GM12878 (cell line): ENCODE results near the gene FAM24B. TPM values are rescaled to one million over a fixed set of nuclear protein-coding genes. Genes with fewer than 3 reads are reported as not detected.

Source experiments
- ATAC-seq: fragments of 200-7000 bp; cut with Tn5 transposase; 3 replicates; pipeline ENCODE4 v1.9.1; 2020; ENCODE audit warnings: mild to moderate bottlenecking, moderate library complexity
- BruUV-seq: library from RNA; stranded (reverse); fragments of 400-500 nt; replicated peaks from 2 replicates; lab custom pipeline; 2021; lab: Mats Ljungman, UMichigan
- CTCF ChIA-PET: fragments of 300-600 bp; sonication (Branson Sonifier 250); formaldehyde crosslinking; extraction: SDS; loops from one replicate; lab custom pipeline; 2021; ENCODE audit warnings: inconsistent platforms; lab: Yijun Ruan, JAX
- POLR2A ChIA-PET: fragments of 350-600 bp; formaldehyde crosslinking; extraction: SDS; loops from one replicate; lab custom pipeline; 2021; ENCODE audit warnings: inconsistent platforms; lab: Charles Lee
- RAD21 ChIA-PET: fragments of 300-600 bp; sonication (Branson Sonifier 250); formaldehyde crosslinking; loops from one replicate; lab custom pipeline; 2023; ENCODE audit warnings: antibody characterized with exemption; ENCODE audit not compliant: unreplicated experiment; lab: Charles Lee
- SMC1A ChIA-PET: fragments of 300-600 bp; sonication (Branson Sonifier 250); formaldehyde crosslinking; loops from one replicate; lab custom pipeline; 2023; ENCODE audit not compliant: unreplicated experiment, uncharacterized antibody; lab: Charles Lee
- DNase-seq: peaks from one replicate; pipeline ENCODE4 v3.0.0-alpha.2; 2011; ENCODE audit warnings: low read depth, low spot score
- FAIRE-seq: peaks from 3 replicates; lab custom pipeline; 2011; peaks lifted over from hg19 to GRCh38; lab: Jason Lieb, UNC
- H2AFZ ChIP-seq: 2 replicates; pipeline ENCODE4 v1.6.0; 2011; ENCODE audit warnings: low read depth, low read length, control low read depth; ENCODE audit not compliant: control insufficient read depth
- H3K27ac ChIP-seq: 2 replicates; pipeline ENCODE4 v1.5.1; 2011; ENCODE audit warnings: control low read depth; ENCODE audit not compliant: control insufficient read depth, insufficient read depth
- H3K27me3 ChIP-seq, 2 experiments: replicated peaks in 1 of 2; 2 replicates each; pipeline versions ENCODE4 v1.6.0 to v1.6.1; 2011; ENCODE audit warnings: low read length in 1 of 2; ENCODE audit not compliant: control insufficient read depth in 2 of 2, insufficient read depth in 2 of 2
- H3K36me3 ChIP-seq, 2 experiments: 2 replicates each; pipeline ENCODE4 v1.5.1; 2011; ENCODE audit warnings: low read length in 1 of 2; ENCODE audit not compliant: control insufficient read depth in 2 of 2, insufficient read depth in 2 of 2
- H3K4me1 ChIP-seq: 2 replicates; pipeline ENCODE4 v1.6.1; 2011; ENCODE audit warnings: mild to moderate bottlenecking, low read length, moderate library complexity, mixed read lengths; ENCODE audit not compliant: control insufficient read depth, insufficient read depth
- H3K4me2 ChIP-seq: 2 replicates; pipeline ENCODE4 v1.6.0; 2011; ENCODE audit warnings: control low read depth; ENCODE audit not compliant: control insufficient read depth, insufficient read depth
- H3K4me3 ChIP-seq: fragments of 200-600 bp; sonication (generic); 2 replicates; pipeline ENCODE4 v1.5.1; 2016
- H3K79me2 ChIP-seq: 2 replicates; pipeline ENCODE4 v1.6.0; 2011; ENCODE audit warnings: low read length; ENCODE audit not compliant: control insufficient read depth, insufficient read depth
- H3K9ac ChIP-seq: 2 replicates; pipeline ENCODE4 v1.8.0; 2011; ENCODE audit warnings: low read length, control low read depth, mixed read lengths; ENCODE audit not compliant: control insufficient read depth, insufficient read depth
- H3K9me3 ChIP-seq: replicated peaks from 3 replicates; pipeline ENCODE4 v1.5.1; 2011; ENCODE audit warnings: mild to moderate bottlenecking, low read length; ENCODE audit not compliant: control insufficient read depth, insufficient read depth
- H4K20me1 ChIP-seq: 2 replicates; pipeline ENCODE4 v1.6.0; 2011; ENCODE audit not compliant: control insufficient read depth, insufficient read depth
- CREB1 ChIP-seq: IDR thresholded peaks from 2 replicates; pipeline ENCODE4 v1.6.1; 2012; ENCODE audit warnings: low read depth, mild to moderate bottlenecking, inconsistent platforms
- FOXK2 ChIP-seq: fragments of 450-650 bp; IDR thresholded peaks from 2 replicates; pipeline ENCODE4 v1.6.1; 2017; ENCODE audit warnings: mild to moderate bottlenecking, moderate library complexity
- IKZF1 ChIP-seq: fragments of 450-650 bp; conservative IDR thresholded peaks from 2 replicates; pipeline ENCODE4 v1.6.1; 2017; ENCODE audit warnings: antibody characterized with exemption, mild to moderate bottlenecking
- IRF4 ChIP-seq: IDR thresholded peaks from 2 replicates; pipeline ENCODE4 v1.6.1; 2011; ENCODE audit warnings: low read depth, low read length
- JUND ChIP-seq: IDR thresholded peaks from 2 replicates; pipeline ENCODE4 v1.6.1; 2012; ENCODE audit warnings: low read depth, mild to moderate bottlenecking, low read length, improper control_type of control experiment, moderate library complexity
- MLLT1 ChIP-seq: fragments of 450-650 bp; IDR thresholded peaks from 2 replicates; pipeline ENCODE4 v1.6.1; 2016; ENCODE audit warnings: mild to moderate bottlenecking
- NFIC ChIP-seq: IDR thresholded peaks from 2 replicates; pipeline ENCODE4 v1.6.1; 2012; ENCODE audit warnings: low read depth, mild to moderate bottlenecking, inconsistent platforms, low read length, moderate library complexity
- PBX3 ChIP-seq: IDR thresholded peaks from 2 replicates; pipeline ENCODE4 v1.6.1; 2011; ENCODE audit warnings: mild to moderate bottlenecking, low read depth, low read length, moderate library complexity; ENCODE audit not compliant: insufficient replicate concordance
- RAD51 ChIP-seq: fragments of 450-650 bp; IDR thresholded peaks from 2 replicates; pipeline ENCODE4 v1.6.1; 2016; ENCODE audit warnings: moderate library complexity, mild to moderate bottlenecking, inconsistent platforms
- RUNX3 ChIP-seq: IDR thresholded peaks from 2 replicates; pipeline ENCODE4 v1.6.1; 2012; ENCODE audit warnings: low read length, inconsistent platforms
- SPI1 ChIP-seq: IDR thresholded peaks from 2 replicates; pipeline ENCODE4 v1.6.1; 2011; ENCODE audit warnings: low read depth, mild to moderate bottlenecking, low read length, moderate library complexity, borderline replicate concordance; ENCODE audit not compliant: insufficient read depth
- SRF ChIP-seq, 2 experiments: IDR thresholded peaks; 2 replicates each; pipeline ENCODE4 v1.6.1; 2011; ENCODE audit warnings: low read depth in 2 of 2, low read length in 2 of 2, mild to moderate bottlenecking in 1 of 2, moderate library complexity in 1 of 2
- TAF1 ChIP-seq: IDR thresholded peaks from 2 replicates; pipeline ENCODE4 v1.6.1; 2011; ENCODE audit warnings: mild to moderate bottlenecking, low read depth, low read length, borderline replicate concordance
- TARDBP ChIP-seq: IDR thresholded peaks from 2 replicates; pipeline ENCODE4 v1.6.1; 2016; ENCODE audit warnings: borderline replicate concordance
- ZNF217 ChIP-seq: fragments of 450-650 bp; IDR thresholded peaks from 2 replicates; pipeline ENCODE4 v1.6.1; 2017; ENCODE audit warnings: antibody characterized with exemption, mild to moderate bottlenecking
- ZNF24 ChIP-seq: fragments of 450-650 bp; IDR thresholded peaks from 2 replicates; pipeline ENCODE4 v1.6.1; 2017; ENCODE audit warnings: antibody characterized with exemption, mild to moderate bottlenecking
- ZNF384 ChIP-seq: IDR thresholded peaks from 2 replicates; pipeline ENCODE4 v1.6.1; 2012; ENCODE audit warnings: low read depth, mild to moderate bottlenecking, low read length, improper control_type of control experiment, borderline replicate concordance
- WGBS: methylation state at CpG from one replicate; pipeline ENCODE4 v1.1.6; 2016; ENCODE audit warnings: low lambda C conversion rate; ENCODE audit not compliant: insufficient replicate concordance, insufficient coverage; ENCODE audit errors: missing lambda C conversion rate; 5-methylcytosine and 5-hydroxymethylcytosine counted together
- in situ Hi-C: fragments of 300-500 bp; cut with MboI; formaldehyde crosslinking; loops from 9 replicates; pipeline ENCODE4 v1.14.3; 2018; ENCODE audit warnings: mixed read lengths
- intact Hi-C: fragments of 100-400 bp; cut with micrococcal nuclease; formaldehyde crosslinking; loops from one replicate; pipeline ENCODE4 v1.14.2; 2022; ENCODE audit not compliant: unreplicated experiment
- polyA plus RNA-seq, 11 experiments: library from polyadenylated mRNA; depleted of rRNA in 4 of 11; unstranded in 6 of 11; stranded (reverse) in 5 of 11; fragments of >200 nt; fragmentation: Nextera tagmentation in 4 of 11; fragmentation: Illumina TruSeq in 1 of 11; extraction: Ambion mirVana in 4 of 11; extraction: Trizol in 1 of 11; gene quantifications; 1 replicate in 1 of 11; 2 replicates in 10 of 11; pipeline versions ENCODE4 v1.2.1 to v1.2.3, GENCODE V29; 2011 to 2016; ENCODE audit warnings: inconsistent platforms in 2 of 11, missing spikeins in 2 of 11, low read depth in 1 of 11
- total RNA-seq, 4 experiments: library from RNA; depleted of rRNA in 3 of 4; stranded (reverse); fragments of >200 nt in 3 of 4; fragmentation: Illumina TruSeq in 1 of 4; extraction: Trizol in 1 of 4; gene quantifications; 2 replicates each; pipeline versions ENCODE4 v1.2.1 to v1.2.3, GENCODE V29; 2013 to 2021

FAM24B gene
- total and polyA plus RNA-seq, 10 of the 15 experiments (the other 5 are each of a cell fraction or from before 2014, with no cell fraction given), result 4.8 to 15.3 (median 7.2) TPM

- no TSS peak for BruUV-seq
- 97% methylated on average over 2 of the region's 2 CpGs for WGBS
- ChIA-PET POLR2A (no interaction called here), CTCF (no interaction called here), RAD21 (no interaction called here), SMC1A (no interaction called here)
- Histone ChIP-seq H3K27me3 (no peaks in the 10 kb centered on the region), H3K27ac (no peak overlapping the region), H2AFZ (no peak overlapping the region), H3K9ac (no peak overlapping the region), H3K4me1 (no peaks in the 10 kb centered on the region), H4K20me1 (no peaks in the 10 kb centered on the region), H3K4me3 (no peak overlapping the region), H3K36me3 (no peaks in the 10 kb centered on the region), H3K79me2 (peaks cover 10% of the 10 kb centered on the region), H3K4me2 (no peak overlapping the region), H3K9me3 (no peaks in the 10 kb centered on the region; the same call in 2 of the 3 replicates)
- TF ChIP-seq FOXK2, result no peak
- no peak for TF ChIP-seq ZNF384
- no peak for TF ChIP-seq ZNF24
- TF ChIP-seq IKZF1, result no peak
- TF ChIP-seq MLLT1, result no peak
- TF ChIP-seq CREB1, result no peak
- no peak for TF ChIP-seq IRF4
- no peak for TF ChIP-seq PBX3
- no peak for TF ChIP-seq TAF1
- TF ChIP-seq SPI1, result no peak
- no peak for TF ChIP-seq TARDBP
- TF ChIP-seq RAD51, result no peak
- TF ChIP-seq JUND, result no peak
- no peak for TF ChIP-seq ZNF217
- no peak for TF ChIP-seq SRF (IDR thresholded peaks at IDR 0.05; ENCODE audit: low read depth in 2 of 2, low read length in 2 of 2)
- no peak for TF ChIP-seq RUNX3
- no peak for TF ChIP-seq NFIC
- no peak for ATAC-seq
- intact Hi-C loops, result no loop called here
- in situ Hi-C loops, result no loop called here
- no peak for DNase-seq
- FAIRE-seq, result no peak
Measured at GRCh38 chr10:122864194-122864592, 15.2 kb downstream of the FAM24B start.
